ENCODE data around the gene PIK3C2B.

- TF ChIP-seq POLR2A (IDR thresholded peaks at IDR 0.05; ENCODE audit: low read length) = no peak
- no peak for TF ChIP-seq GATA1 (IDR thresholded peaks at IDR 0.05; ENCODE audit: low read depth, low read length)
Observed at GRCh38 chr1:204491655-204492054, 3.0 kb downstream of the PIK3C2B start.
